ENCODE measurements around the gene PITPNM2.
"Not testable (repeated sequence)": the region's sequence is repeated elsewhere in the genome, so short reads cannot be mapped to it uniquely, and the experiment has no call there.

The PITPNM2 gene

GRCh38 chr12:123120452-123121166, 30.3 kb downstream of the PITPNM2 start:
- no peak for DNase-seq (ENCODE audit: low read depth)

- peak; percentile 9 for DNase-seq (ENCODE audit: low read depth)
Observed at GRCh38 chr12:123119808-123120207, 31.1 kb downstream of the PITPNM2 start.

DNA sequence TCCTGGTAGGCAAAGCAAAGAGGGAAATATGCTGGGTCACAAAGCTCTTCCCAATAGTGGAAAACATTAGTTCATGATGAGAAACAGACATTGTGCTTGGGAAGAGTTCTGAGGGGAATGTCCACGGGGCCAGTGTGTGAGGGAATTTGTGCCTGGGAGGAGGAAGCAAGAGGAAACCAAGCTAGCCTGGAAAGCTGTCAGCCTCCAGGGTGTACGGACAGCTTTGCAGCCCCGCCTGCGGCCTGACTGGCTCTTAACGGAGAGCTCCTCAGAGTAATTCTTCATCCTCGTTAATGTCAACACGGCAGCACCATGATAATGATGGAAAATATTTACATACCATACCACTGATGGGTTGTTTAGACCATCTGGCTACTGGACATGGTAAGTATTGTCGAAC, 32.4 kb downstream of the PITPNM2 start:
- DNase-seq (ENCODE audit: low read depth) = no peak

GRCh38 chr12:123115409-123116121, 35.3 kb downstream of the PITPNM2 start:
- no peak for DNase-seq (ENCODE audit: low read depth)

DNA sequence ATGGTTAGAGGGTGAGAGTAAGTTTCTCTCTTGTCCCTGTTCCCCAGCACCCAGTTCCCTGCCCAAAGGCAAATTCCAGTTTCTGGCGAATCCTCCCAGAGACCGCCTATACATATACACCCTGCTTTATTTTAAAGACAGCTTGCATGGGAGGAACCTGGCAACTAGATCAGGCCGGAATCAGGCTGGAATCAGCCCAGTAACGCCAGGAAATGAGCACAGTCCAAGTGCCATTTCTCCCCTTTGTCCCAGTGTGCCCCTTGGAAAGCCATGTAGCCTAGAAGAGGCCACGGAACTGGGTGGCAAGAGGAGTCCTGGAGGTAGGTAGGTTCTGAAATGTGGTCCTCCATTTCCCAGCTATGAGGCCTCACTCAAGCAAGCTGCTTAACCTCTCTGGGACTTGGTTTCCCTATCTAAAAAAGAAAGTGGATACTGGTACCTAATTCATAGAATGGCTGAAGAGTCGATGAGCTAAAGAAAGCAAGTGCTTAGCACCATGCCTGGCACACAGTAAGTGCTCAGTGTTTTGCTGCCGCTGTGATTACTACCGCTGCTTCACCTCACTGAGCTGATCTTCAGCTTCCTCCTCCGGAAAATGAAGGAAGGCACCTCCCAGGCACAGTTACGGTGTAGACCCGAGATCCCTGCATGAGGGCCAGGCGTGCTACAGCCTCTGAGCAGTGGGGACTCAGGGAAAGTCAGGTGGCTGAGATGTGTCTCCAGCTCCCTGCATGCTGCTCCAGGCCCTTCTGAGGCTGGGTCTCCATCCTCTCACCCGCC, 36.4 kb downstream of the PITPNM2 start:
- DNase-seq (ENCODE audit: low read depth) = no peak

- no peak for DNase-seq (ENCODE audit: low read depth)
Observed at GRCh38 chr12:123113026-123113425, 37.9 kb downstream of the PITPNM2 start.

- DNase-seq (ENCODE audit: low read depth) = peak; percentile 23
Observed at GRCh38 chr12:123111498-123112165, 39.3 kb downstream of the PITPNM2 start.

GRCh38 chr12:123109319-123109772, 41.5 kb downstream of the PITPNM2 start:
- DNase-seq (ENCODE audit: low read depth) = no peak

GRCh38 chr12:123108682-123109066, 42.2 kb downstream of the PITPNM2 start:
- no peak for DNase-seq (ENCODE audit: low read depth)

- no peak for DNase-seq (ENCODE audit: low read depth)
Observed at GRCh38 chr12:123107926-123108681, 42.8 kb downstream of the PITPNM2 start.

GRCh38 chr12:123106640-123107359, 44.1 kb downstream of the PITPNM2 start:
- DNase-seq (ENCODE audit: low read depth) = peak; percentile 48

GRCh38 chr12:123105211-123105826, 45.6 kb downstream of the PITPNM2 start:
- DNase-seq (ENCODE audit: low read depth) = no peak

- DNase-seq (ENCODE audit: low read depth) = no peak
Observed at GRCh38 chr12:123104809-123105208, 46.1 kb downstream of the PITPNM2 start.

GRCh38 chr12:123104094-123104493, 46.8 kb downstream of the PITPNM2 start:
- DNase-seq (ENCODE audit: low read depth) = not testable (repeated sequence)

DNA sequence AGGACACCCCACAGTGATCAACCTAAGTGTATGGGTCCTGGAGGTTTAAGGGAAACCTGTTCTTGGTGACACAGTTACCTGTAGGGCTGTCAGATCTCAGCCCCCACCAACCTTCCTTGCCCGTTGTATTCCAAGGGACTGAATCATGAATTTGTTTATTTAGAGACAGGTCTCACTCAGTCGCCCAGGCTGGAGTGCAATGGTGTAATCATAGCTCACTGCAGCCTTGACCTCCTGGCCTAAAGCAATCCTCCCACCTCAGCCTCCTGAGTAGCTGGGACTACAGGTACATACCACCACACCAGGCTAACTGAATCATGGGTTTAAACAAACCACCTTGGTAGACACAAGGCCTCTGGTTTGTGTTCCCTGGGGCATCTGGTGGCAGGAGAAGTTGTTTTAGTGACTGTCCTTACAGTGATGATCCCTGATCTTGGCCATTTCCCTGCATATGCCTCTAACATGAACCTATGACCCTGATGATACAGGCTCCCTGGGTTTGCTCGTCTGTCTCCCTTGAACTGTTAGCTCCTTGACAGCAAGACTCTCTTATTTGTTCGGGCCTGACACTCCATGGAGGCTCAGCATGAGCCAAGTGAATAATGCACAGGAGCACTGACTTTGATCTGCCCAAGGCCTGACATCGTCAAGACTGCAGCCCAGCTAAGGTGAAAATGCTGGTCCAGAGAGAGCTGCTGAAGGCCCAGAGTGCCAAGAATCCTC, 47.9 kb downstream of the PITPNM2 start:
- no peak for DNase-seq (ENCODE audit: low read depth)

GRCh38 chr12:123102366-123102765, 48.5 kb downstream of the PITPNM2 start:
- DNase-seq (ENCODE audit: low read depth) = no peak

- DNase-seq (ENCODE audit: low read depth) = no peak
Observed at GRCh38 chr12:123101526-123101925, 49.4 kb downstream of the PITPNM2 start.
